Globus pallidus (tissue), 1 donor: Measurements from ENCODE around the gene TULP1.
A peak's percentile ranks its signal among the peaks of the same experiment; 100 is the strongest.
"Not testable (repeated sequence)": the region's sequence is repeated elsewhere in the genome, so short reads cannot be mapped to it uniquely, and the experiment has no call there.

Source experiments
- DNase-seq: peaks from one replicate; pipeline ENCODE4 v3.0.0-alpha.2; 2015; ENCODE audit warnings: low spot score

The TULP1 gene

GRCh38 chr6:35512740-35513139 lies at the start of gene TULP1:
Gene TULP1, minus strand, starts transcription at chr6:35512896. Its CDS starts 38 bp downstream, at chr6:35512858.
- no peak for DNase-seq

- DNase-seq: no peak
Observed at GRCh38 chr6:35562060-35562459, 49.4 kb upstream of the TULP1 start.

GRCh38 chr6:35561113-35561512 lies 48.4 kb upstream of the TULP1 start:
- no peak for DNase-seq

GRCh38 chr6:35558571-35558970 lies 45.9 kb upstream of the TULP1 start:
- DNase-seq: no peak

GRCh38 chr6:35557239-35557638 lies 44.5 kb upstream of the TULP1 start:
- DNase-seq: peak; percentile 11

- DNase-seq: no peak
Observed at GRCh38 chr6:35554811-35555210, 42.1 kb upstream of the TULP1 start.

- no peak for DNase-seq
Observed at GRCh38 chr6:35553315-35553714, 40.6 kb upstream of the TULP1 start.

GRCh38 chr6:35552285-35552917 lies 39.7 kb upstream of the TULP1 start:
- no peak for DNase-seq

- no peak for DNase-seq
Observed at GRCh38 chr6:35550437-35550836, 37.7 kb upstream of the TULP1 start.

GRCh38 chr6:35547676-35548075 lies 35.0 kb upstream of the TULP1 start:
- no peak for DNase-seq

GRCh38 chr6:35544769-35545361 lies 32.2 kb upstream of the TULP1 start:
- DNase-seq: no peak

GRCh38 chr6:35543459-35544193 lies 30.9 kb upstream of the TULP1 start:
- DNase-seq: no peak

GRCh38 chr6:35541836-35542235 lies 29.1 kb upstream of the TULP1 start:
- DNase-seq: no peak

- DNase-seq: no peak
Observed at GRCh38 chr6:35539223-35539622, 26.5 kb upstream of the TULP1 start.

GRCh38 chr6:35535847-35536246 lies 23.2 kb upstream of the TULP1 start:
- not testable (repeated sequence) for DNase-seq

- no peak for DNase-seq
Observed at GRCh38 chr6:35534407-35535170, 21.9 kb upstream of the TULP1 start.

- DNase-seq: no peak
Observed at GRCh38 chr6:35533981-35534380, 21.3 kb upstream of the TULP1 start.

- DNase-seq: no peak
Observed at GRCh38 chr6:35532126-35532525, 19.4 kb upstream of the TULP1 start.

GRCh38 chr6:35524380-35525020 lies 11.8 kb upstream of the TULP1 start:
- DNase-seq: no peak

GRCh38 chr6:35522660-35523658 lies 10.3 kb upstream of the TULP1 start:
- peak; percentile 22 for DNase-seq

GRCh38 chr6:35522151-35522550 lies 9.5 kb upstream of the TULP1 start:
- DNase-seq: no peak
